Neural cell (in vitro differentiated cells): ENCODE data around the gene PCDHGC3. TPM values are rescaled to one million over a fixed set of nuclear protein-coding genes. Genes with fewer than 3 reads are reported as not detected.

Source experiments
- polyA plus RNA-seq: library from polyadenylated mRNA; depleted of rRNA; stranded (reverse); fragments of >200 nt; gene quantifications from 2 replicates; pipeline ENCODE4 v1.2.3, GENCODE V29; 2014

PCDHGC3 gene
- polyA plus RNA-seq, 1 donor from 2014 or later = 2.1 TPM

Other genes starting within 250 kb of the PCDHGC3 start
- gene PCDHB15, start 230.6 kb upstream of the PCDHGC3 start, polyA plus RNA-seq = 11.2 and 13.7 TPM in 2 replicates
- not detected in 2 replicates for gene SLC25A2, start 171.9 kb upstream of the PCDHGC3 start, polyA plus RNA-seq
- gene TAF7, start 155.2 kb upstream of the PCDHGC3 start, polyA plus RNA-seq = 173 and 198 TPM in 2 replicates
- 0.19 and 0.50 TPM in 2 replicates for gene PCDHGA1, start 145.5 kb upstream of the PCDHGC3 start, polyA plus RNA-seq
- 0.21 and 0.26 TPM in 2 replicates for gene PCDHGA2, start 137.2 kb upstream of the PCDHGC3 start, polyA plus RNA-seq
- 0.10 and 0.26 TPM in 2 replicates for gene PCDHGA3, start 132.1 kb upstream of the PCDHGC3 start, polyA plus RNA-seq
- 0.46 and 0.68 TPM in 2 replicates for gene PCDHGB1, start 125.9 kb upstream of the PCDHGC3 start, polyA plus RNA-seq
- 0.38 TPM in 1 of 2 replicates, not detected in the other for gene PCDHGA4, start 120.9 kb upstream of the PCDHGC3 start, polyA plus RNA-seq
- gene PCDHGB2, start 116.0 kb upstream of the PCDHGC3 start, polyA plus RNA-seq = 0.30 and 0.43 TPM in 2 replicates
- 0.25 TPM in 1 of 2 replicates, not detected in the other for gene PCDHGA5, start 111.8 kb upstream of the PCDHGC3 start, polyA plus RNA-seq
- not detected in 2 replicates for gene PCDHGB3, start 105.7 kb upstream of the PCDHGC3 start, polyA plus RNA-seq
- 0.09 TPM in 1 of 2 replicates, not detected in the other for gene PCDHGA6, start 102.1 kb upstream of the PCDHGC3 start, polyA plus RNA-seq
- not detected in 2 replicates for gene PCDHGA7, start 93.2 kb upstream of the PCDHGC3 start, polyA plus RNA-seq
- 9.3 and 13.0 TPM in 2 replicates for gene PCDHGB4, start 88.3 kb upstream of the PCDHGC3 start, polyA plus RNA-seq
- 0.19 and 0.38 TPM in 2 replicates for gene PCDHGA8, start 83.3 kb upstream of the PCDHGC3 start, polyA plus RNA-seq
- 0.17 and 0.54 TPM in 2 replicates for gene PCDHGB5, start 78.0 kb upstream of the PCDHGC3 start, polyA plus RNA-seq
- 0.11 TPM in 1 of 2 replicates, not detected in the other for gene PCDHGA9, start 73.2 kb upstream of the PCDHGC3 start, polyA plus RNA-seq
- 29.2 and 34.4 TPM in 2 replicates for gene PCDHGB6, start 67.9 kb upstream of the PCDHGC3 start, polyA plus RNA-seq
- gene PCDHGA10, start 63.0 kb upstream of the PCDHGC3 start, polyA plus RNA-seq = 7.3 and 8.1 TPM in 2 replicates
- gene PCDHGB7, start 58.3 kb upstream of the PCDHGC3 start, polyA plus RNA-seq = 4.7 and 5.1 TPM in 2 replicates
- gene PCDHGA11, start 54.9 kb upstream of the PCDHGC3 start, polyA plus RNA-seq = 0.32 and 0.62 TPM in 2 replicates
- gene PCDHGA12, start 45.5 kb upstream of the PCDHGC3 start, polyA plus RNA-seq = 0.11 and 0.56 TPM in 2 replicates
- 4.3 and 6.4 TPM in 2 replicates for gene PCDHGC4, start 9.1 kb downstream of the PCDHGC3 start, polyA plus RNA-seq
- 0.51 and 0.54 TPM in 2 replicates for gene PCDHGC5, start 13.1 kb downstream of the PCDHGC3 start, polyA plus RNA-seq
- gene DIAPH1, start 143.0 kb downstream of the PCDHGC3 start, polyA plus RNA-seq = 21.9 and 22.4 TPM in 2 replicates
- gene HDAC3, start 160.9 kb downstream of the PCDHGC3 start, polyA plus RNA-seq = 115 and 138 TPM in 2 replicates
- 44.9 and 49.4 TPM in 2 replicates for gene RELL2, start 161.0 kb downstream of the PCDHGC3 start, polyA plus RNA-seq
- 3.9 and 5.4 TPM in 2 replicates for gene FCHSD1, start 175.5 kb downstream of the PCDHGC3 start, polyA plus RNA-seq
- 1.4 and 1.8 TPM in 2 replicates for gene ARAP3, start 206.3 kb downstream of the PCDHGC3 start, polyA plus RNA-seq